HG02678 (cell line): ENCODE data around the gene LHFPL2.

Experiments used
- ATAC-seq: cut with Tn5 transposase; IDR thresholded peaks from one replicate; pipeline ENCODE4 v1.9.1; 2021; ENCODE audit warnings: mild to moderate bottlenecking, moderate library complexity; ENCODE audit not compliant: unreplicated experiment

The LHFPL2 gene

GRCh38 chr5:78570646-78571045 is 77.9 kb downstream of the LHFPL2 start:
- no peak for ATAC-seq

GRCh38 chr5:78569441-78569840 is 79.1 kb downstream of the LHFPL2 start:
- no peak for ATAC-seq

GRCh38 chr5:78568676-78569075 is 79.9 kb downstream of the LHFPL2 start:
- no peak for ATAC-seq

DNA sequence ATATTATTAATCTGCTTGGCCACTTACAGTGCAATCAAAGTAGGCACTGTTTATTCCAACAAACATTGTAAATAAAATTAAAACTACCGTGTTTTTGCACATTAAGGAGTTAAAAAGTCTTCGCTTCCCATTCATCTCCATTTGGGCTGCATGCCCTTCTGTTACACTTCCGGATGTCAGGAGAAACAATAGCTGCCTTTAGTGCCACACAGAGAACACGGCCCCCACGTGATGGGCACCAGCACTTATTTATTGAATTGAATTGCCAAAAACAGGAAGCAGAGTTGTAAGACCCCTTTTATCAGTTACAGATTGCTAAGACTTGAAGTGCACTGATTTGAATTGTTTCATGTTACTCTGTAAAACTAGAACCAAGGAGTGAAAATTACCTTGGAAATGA is 80.4 kb downstream of the LHFPL2 start:
- ATAC-seq: no peak

GRCh38 chr5:78567617-78568016 is 81.0 kb downstream of the LHFPL2 start:
- ATAC-seq: no peak

DNA sequence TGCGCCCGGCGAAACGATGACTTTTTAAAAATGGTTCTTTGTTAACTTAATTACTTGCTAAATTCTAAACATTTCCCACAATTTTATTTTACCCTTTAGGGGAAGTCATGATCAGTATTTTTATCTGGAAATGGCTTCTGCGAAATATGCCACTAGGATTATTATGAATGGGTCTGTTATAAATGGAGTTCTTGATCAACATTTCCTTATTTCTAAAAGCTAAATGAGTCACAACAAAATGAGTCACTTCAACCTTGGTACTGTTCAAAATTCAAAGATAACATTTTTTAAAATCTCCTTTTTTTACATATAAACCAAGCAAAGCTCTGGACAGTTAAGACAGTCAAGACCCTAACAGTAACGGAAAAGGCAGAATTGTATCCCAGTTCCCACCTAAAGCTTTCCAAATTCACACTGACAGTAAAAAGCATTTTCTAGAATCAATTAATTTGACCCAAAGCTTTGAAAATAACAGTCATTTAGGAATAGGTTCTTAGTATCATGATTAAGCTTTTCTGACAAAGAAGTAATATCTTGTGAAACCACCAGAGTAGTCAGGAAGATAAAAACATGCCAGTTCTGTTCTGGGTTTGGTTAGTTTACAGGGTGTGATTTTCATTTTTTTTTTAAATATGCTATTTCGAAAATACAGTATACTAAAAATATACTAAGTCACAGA is 81.7 kb downstream of the LHFPL2 start:
- ATAC-seq: no peak

- ATAC-seq: no peak
These were observed 83.2 kb downstream of the LHFPL2 start for GRCh38 chr5:78565395-78565794.

DNA sequence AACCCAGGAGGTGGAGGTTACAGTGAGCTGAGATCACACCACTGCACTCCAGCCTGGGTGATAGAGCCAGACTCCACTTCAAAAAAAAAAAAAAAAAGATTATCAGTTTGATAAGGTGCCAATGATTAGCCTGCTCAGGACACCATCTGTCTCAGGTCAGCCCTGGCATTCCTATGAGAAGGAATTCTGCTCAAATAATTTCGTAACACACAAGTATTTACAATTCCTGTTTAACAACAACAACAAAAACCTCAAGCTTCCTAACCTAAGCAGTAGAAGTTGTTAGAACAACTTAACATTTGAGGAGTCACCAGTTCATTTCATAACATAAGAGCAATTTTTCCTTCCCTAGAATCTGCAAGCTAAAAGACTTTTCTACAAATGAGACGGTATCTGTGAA is 85.0 kb downstream of the LHFPL2 start:
- no peak for ATAC-seq

- no peak for ATAC-seq
These were observed 85.8 kb downstream of the LHFPL2 start for GRCh38 chr5:78562714-78563330.

GRCh38 chr5:78562001-78562400 is 86.6 kb downstream of the LHFPL2 start:
- no peak for ATAC-seq

DNA sequence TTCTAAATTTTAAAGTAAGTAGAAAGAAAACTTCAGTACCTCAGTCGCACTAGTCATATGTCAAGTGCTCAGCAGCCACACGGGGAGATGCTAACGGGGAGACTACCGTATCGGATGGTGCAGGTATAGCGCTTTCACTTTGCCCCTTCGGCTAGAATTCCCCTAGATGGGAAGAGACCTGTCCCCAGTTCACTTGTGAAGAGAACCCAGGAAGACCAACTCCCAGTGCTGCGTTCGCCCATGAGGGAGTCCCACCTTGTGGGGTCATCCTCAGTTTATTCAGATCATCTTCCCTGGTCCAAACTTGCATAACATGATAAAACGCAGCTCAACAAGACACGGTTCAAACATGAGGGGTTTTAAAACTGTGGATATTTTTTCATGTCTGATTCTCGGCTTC is 87.3 kb downstream of the LHFPL2 start:
- ATAC-seq: no peak

- ATAC-seq: no peak
These were observed 88.3 kb downstream of the LHFPL2 start for GRCh38 chr5:78560000-78560855.

DNA sequence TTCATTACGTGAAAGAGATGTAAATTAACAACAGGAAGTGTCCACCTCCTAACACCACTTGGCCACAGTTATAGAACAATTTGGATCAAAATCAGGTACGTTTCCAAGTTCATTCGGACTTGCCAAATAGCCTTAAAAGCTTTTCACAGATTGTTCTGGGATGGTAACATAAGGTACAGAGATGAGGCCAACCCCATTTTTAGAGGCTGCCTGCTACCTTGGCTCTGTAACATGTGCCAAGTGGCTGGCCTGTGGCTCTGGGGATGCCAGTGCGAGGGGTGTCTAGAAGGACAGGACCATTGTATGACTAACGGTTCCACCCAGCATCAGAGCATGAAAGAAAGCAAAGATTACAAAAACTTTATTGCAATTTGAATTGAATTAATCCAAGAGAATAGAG is 91.0 kb downstream of the LHFPL2 start:
- no peak for ATAC-seq

- no peak for ATAC-seq
These were observed 92.7 kb downstream of the LHFPL2 start for GRCh38 chr5:78555870-78556269.

GRCh38 chr5:78554670-78555069 is 93.9 kb downstream of the LHFPL2 start:
- ATAC-seq: no peak

DNA sequence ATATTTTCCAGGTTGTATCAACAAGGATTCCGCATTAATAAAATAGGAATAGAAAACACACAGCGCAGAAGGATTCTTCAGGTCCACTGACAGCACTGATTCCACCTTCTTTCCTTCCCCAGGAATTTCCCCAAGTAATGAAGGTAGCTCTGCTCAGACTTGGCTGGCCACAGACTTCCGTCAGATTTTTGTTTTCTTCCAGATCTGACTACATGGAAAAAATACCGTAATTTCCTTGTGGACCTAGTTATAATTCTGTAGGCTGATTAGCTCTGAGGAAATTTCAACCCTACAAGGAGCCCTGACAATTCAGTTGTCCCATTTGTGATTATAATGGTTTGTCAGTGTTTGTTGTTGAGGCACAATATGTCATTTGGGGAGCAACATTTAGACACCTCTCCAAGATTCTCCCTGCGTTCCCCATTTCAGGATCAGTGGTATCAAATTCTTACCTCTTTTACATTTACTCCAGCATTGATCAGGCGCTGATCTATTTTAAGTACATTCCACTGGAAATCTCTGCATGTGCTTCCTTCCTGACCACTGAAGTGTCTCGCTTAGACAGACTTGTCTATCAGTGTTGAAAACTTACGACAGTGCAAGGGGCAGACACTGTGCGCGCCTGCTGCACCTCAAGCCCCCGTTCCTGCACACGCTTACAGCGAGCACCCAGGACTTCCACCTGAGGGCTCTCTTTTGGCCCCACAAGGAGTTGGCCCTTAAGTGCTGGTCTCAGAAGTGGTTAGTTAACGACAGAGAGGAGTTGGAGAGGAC is 94.8 kb downstream of the LHFPL2 start:
- ATAC-seq: no peak

- ATAC-seq: no peak
These were observed 95.7 kb downstream of the LHFPL2 start for GRCh38 chr5:78552729-78553342.

DNA sequence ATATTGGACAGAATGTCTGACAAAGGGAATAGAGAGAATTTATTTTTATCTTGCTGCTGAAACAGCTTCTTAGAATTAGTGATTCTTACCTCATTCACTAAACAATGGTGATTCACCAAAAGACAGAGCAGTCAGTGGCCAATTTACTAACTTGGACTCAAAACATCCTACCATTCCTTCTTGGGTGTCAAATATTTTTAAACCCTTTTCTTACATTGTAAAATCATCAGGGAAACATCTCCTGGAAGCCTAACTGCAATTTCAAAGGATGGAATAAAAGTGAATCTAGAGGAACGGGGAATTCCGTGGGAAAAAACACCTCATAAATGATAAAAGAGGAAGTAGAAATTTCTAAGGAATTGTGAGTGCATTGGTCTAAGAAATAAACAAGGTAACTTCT is 97.7 kb downstream of the LHFPL2 start:
- no peak for ATAC-seq

DNA sequence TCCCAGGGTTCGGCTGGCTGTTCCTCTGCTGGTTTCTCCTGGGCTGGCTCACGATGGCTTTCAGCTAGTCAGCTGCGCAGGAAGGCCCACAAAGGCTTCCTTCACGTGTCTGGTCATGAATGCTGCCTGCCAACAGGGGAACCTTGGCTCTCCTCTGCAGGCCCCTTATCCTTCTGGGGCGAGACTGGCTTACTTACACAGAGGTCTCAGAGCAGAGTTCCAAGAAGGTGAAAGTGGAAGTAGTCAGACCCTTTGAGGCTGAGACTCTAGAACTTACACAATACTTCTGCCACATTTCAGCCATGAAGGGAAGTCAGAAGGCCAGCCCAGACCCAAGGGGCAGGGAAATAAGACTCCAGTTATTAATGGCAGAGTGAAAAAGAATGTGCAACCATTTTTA is 99.5 kb downstream of the LHFPL2 start:
- ATAC-seq: no peak

GRCh38 chr5:78547731-78548615 is 100.6 kb downstream of the LHFPL2 start:
- ATAC-seq: no peak
